Activated naive CD8-positive, alpha-beta T cell (primary cell): ENCODE measurements around the gene DCK.

Experiments used
- H3K27ac Mint-ChIP-seq: one replicate; pipeline ENCODE4 v1.8.0; 2021; ENCODE audit warnings: mixed read lengths
- H3K27me3 Mint-ChIP-seq: one replicate; pipeline ENCODE4 v1.8.0; 2021; ENCODE audit warnings: mixed read lengths
- H3K36me3 Mint-ChIP-seq: one replicate; pipeline ENCODE4 v1.8.0; 2021; ENCODE audit warnings: mixed read lengths
- H3K4me1 Mint-ChIP-seq: one replicate; pipeline ENCODE4 v1.8.0; 2021; ENCODE audit warnings: low read depth, mixed read lengths
- H3K4me3 Mint-ChIP-seq: one replicate; pipeline ENCODE4 v1.8.0; 2021; ENCODE audit warnings: mild to moderate bottlenecking, mixed read lengths
- H3K9me3 Mint-ChIP-seq: one replicate; pipeline ENCODE4 v1.8.0; 2021; ENCODE audit warnings: low read depth, mixed read lengths

DCK gene

GRCh38 chr4:71065991-71066510 is 72.6 kb downstream of the DCK start:
- H3K27me3 Mint-ChIP-seq, result peaks cover 2% of the 10 kb centered on the region

GRCh38 chr4:71066737-71067716 is 73.6 kb downstream of the DCK start:
- Mint-ChIP-seq H3K27me3 (peaks cover 2% of the 10 kb centered on the region), H3K27ac (no peak overlapping the region), H3K4me3 (no peak overlapping the region), H3K4me1 (no peaks in the 10 kb centered on the region), H3K36me3 (peaks cover 3% of the 10 kb centered on the region), H3K9me3 (no peaks in the 10 kb centered on the region)

More at GRCh38 chr4:71065991-71066510, 72.6 kb downstream of the DCK start:
- no peaks in the 10 kb centered on the region for H3K9me3 Mint-ChIP-seq
- H3K27ac Mint-ChIP-seq, result no peak overlapping the region
- H3K4me1 Mint-ChIP-seq, result no peaks in the 10 kb centered on the region
- no peak overlapping the region for H3K4me3 Mint-ChIP-seq
- peaks cover 3% of the 10 kb centered on the region for H3K36me3 Mint-ChIP-seq

- Mint-ChIP-seq H3K27ac (no peak overlapping the region), H3K9me3 (no peaks in the 10 kb centered on the region), H3K27me3 (no peaks in the 10 kb centered on the region), H3K36me3 (peaks cover 3% of the 10 kb centered on the region), H3K4me3 (no peak overlapping the region), H3K4me1 (no peaks in the 10 kb centered on the region)
These were observed 75.6 kb downstream of the DCK start for GRCh38 chr4:71069063-71069462.

GRCh38 chr4:71070015-71070414 is 76.6 kb downstream of the DCK start:
- no peaks in the 10 kb centered on the region for H3K9me3 Mint-ChIP-seq
- H3K27me3 Mint-ChIP-seq, result peaks cover 6% of the 10 kb centered on the region
- no peak overlapping the region for H3K27ac Mint-ChIP-seq
- peaks cover 3% of the 10 kb centered on the region for H3K36me3 Mint-ChIP-seq
- no peaks in the 10 kb centered on the region for H3K4me1 Mint-ChIP-seq
- H3K4me3 Mint-ChIP-seq, result no peak overlapping the region

GRCh38 chr4:71074452-71075299 is 81.2 kb downstream of the DCK start:
- Mint-ChIP-seq H3K4me3 (no peak overlapping the region), H3K27ac (no peak overlapping the region), H3K36me3 (no peaks in the 10 kb centered on the region), H3K27me3 (peaks cover 8% of the 10 kb centered on the region), H3K4me1 (no peaks in the 10 kb centered on the region), H3K9me3 (no peaks in the 10 kb centered on the region)
